Measurements from ENCODE around the gene RIMS3.

RIMS3 gene

DNA sequence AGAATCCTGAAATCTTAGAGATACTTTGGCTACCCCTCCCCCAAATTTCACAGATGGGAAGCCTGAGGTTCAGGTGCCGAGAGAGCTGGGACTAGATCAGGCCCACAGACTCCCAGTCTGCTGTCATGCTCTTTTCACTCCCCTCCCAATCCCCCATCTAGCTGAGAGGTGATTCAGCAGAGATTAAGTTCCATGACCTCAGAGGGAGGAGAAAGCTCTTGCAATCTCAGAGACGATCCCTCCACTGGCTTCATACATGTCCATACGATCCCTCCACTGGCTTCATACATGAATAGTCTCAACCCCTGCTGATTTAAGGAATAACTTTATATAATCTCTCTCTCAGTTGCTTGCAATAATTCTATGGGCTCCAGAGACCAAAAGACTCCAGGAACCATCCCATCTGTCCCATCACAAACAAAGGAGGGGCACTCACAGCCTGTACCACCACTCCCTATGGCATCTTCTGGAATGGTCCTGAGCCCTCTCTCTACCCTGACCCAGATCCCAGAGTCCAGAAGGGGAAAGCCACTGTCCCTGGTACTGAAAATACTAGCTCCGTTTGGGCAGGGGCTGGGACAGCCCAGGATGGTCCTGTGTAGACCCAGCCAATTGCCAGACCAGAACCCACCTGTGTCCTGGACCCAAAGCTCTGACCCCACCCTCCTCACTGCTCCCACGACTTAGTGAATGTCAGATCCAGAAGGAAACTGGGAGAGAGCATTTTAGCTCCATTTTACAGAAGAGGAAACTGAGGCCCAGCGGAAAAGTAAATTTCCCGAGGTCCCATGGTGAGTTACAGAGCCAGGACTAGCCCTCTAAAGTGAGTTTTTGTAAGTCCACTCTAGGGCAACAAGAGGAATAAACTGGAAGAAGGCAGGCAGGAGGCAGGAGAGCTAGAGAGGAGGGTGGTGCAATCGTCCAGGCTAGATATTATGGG is 27.1 kb downstream of the RIMS3 start:
- no peaks in the 10 kb centered on the region for H4K20me1 ChIP-seq (ENCODE audit: insufficient read depth, low read length)

DNA sequence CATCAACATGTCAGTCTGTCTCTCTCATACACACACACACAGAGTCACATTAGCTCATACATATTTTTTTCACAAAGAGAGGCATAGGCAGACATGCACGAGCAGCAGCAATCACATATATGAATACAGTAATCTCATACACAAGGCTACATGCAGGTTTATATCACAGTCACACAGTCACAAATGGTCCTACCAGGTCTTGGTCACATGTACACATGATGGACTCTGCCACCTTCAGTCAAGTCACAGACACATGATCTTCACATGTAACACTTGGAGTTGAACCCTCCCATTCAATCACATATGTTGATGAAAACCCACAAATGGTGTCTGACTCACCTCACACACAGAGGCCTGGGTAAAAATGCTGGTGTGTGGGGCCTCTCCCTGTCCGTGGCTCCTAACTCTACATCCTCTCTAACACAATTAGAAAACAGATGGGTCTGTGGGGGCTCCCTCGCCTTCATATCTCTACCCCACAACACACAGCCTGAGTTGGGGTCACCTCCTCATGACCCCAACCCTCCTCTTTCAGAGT is 27.9 kb downstream of the RIMS3 start:
- Histone ChIP-seq H3K4me1 (ENCODE audit: low read length) (peaks cover 28% of the 10 kb centered on the region), H3K9me3 (ENCODE audit: insufficient read depth, low read length) (no peaks in the 10 kb centered on the region), H3K4me2 (ENCODE audit: low read length) (no peak overlapping the region), H3K4me3 (ENCODE audit: low read length) (no peak overlapping the region), H2AFZ (ENCODE audit: low read depth, low read length) (no peak overlapping the region), H3K27ac (ENCODE audit: low read length) (no peak overlapping the region), H4K20me1 (ENCODE audit: insufficient read depth, low read length) (no peaks in the 10 kb centered on the region), H3K27me3 (ENCODE audit: low read depth, low read length) (no peaks in the 10 kb centered on the region), H3K9ac (ENCODE audit: low read length) (no peak overlapping the region), H3K79me2 (ENCODE audit: low read length) (no peaks in the 10 kb centered on the region), H3K36me3 (replicated peaks; ENCODE audit: low read depth, low read length) (no peaks in the 10 kb centered on the region)
- no peak for TF ChIP-seq EZH2phosphoT487 (IDR thresholded peaks at IDR 0.05; ENCODE audit: low read depth)
- TF ChIP-seq, protein P1, sequence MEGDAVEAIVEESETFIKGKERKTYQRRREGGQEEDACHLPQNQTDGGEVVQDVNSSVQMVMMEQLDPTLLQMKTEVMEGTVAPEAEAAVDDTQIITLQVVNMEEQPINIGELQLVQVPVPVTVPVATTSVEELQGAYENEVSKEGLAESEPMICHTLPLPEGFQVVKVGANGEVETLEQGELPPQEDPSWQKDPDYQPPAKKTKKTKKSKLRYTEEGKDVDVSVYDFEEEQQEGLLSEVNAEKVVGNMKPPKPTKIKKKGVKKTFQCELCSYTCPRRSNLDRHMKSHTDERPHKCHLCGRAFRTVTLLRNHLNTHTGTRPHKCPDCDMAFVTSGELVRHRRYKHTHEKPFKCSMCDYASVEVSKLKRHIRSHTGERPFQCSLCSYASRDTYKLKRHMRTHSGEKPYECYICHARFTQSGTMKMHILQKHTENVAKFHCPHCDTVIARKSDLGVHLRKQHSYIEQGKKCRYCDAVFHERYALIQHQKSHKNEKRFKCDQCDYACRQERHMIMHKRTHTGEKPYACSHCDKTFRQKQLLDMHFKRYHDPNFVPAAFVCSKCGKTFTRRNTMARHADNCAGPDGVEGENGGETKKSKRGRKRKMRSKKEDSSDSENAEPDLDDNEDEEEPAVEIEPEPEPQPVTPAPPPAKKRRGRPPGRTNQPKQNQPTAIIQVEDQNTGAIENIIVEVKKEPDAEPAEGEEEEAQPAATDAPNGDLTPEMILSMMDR (IDR thresholded peaks at IDR 0.05; ENCODE audit: low read depth, low read length) = no peak

More for the DNA sequence above, 27.1 kb downstream of the RIMS3 start:
- Histone ChIP-seq H2AFZ (ENCODE audit: low read depth, low read length) (no peak overlapping the region), H3K36me3 (replicated peaks; ENCODE audit: low read depth, low read length) (no peaks in the 10 kb centered on the region), H3K79me2 (ENCODE audit: low read length) (no peaks in the 10 kb centered on the region), H3K27me3 (ENCODE audit: low read depth, low read length) (no peaks in the 10 kb centered on the region), H3K4me1 (ENCODE audit: low read length) (peaks cover 25% of the 10 kb centered on the region), H3K27ac (ENCODE audit: low read length) (no peak overlapping the region), H3K4me2 (ENCODE audit: low read length) (no peak overlapping the region), H3K4me3 (ENCODE audit: low read length) (no peak overlapping the region), H3K9ac (ENCODE audit: low read length) (no peak overlapping the region), H3K9me3 (ENCODE audit: insufficient read depth, low read length) (no peaks in the 10 kb centered on the region)
- TF ChIP-seq EZH2phosphoT487 (IDR thresholded peaks at IDR 0.05; ENCODE audit: low read depth) = no peak
- TF ChIP-seq, protein P1 (IDR thresholded peaks at IDR 0.05; ENCODE audit: low read depth, low read length) = no peak

DNA sequence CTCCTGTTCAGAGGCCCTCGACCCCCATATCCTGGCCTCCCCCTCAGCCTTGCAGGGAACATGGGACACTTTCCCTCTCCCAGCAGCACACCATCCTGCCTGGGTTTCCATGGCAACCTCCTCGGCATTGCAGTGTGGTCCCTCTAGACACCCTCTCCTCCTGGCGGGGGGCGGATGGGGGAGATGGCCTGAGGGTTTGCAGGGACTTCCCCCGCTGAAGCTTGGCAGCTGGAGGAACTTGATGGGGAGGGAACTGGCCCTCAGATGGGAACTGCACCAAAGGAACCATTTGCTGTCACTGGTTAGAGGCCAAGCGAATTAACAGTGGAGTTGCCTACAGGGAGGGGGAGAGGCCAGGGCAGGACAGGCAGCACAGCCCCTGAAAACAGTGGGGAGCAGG is 28.7 kb downstream of the RIMS3 start:
- Histone ChIP-seq H3K4me2 (ENCODE audit: low read length) (peak overlapping the region; percentile 48), H3K9ac (ENCODE audit: low read length) (no peak overlapping the region; the same call in 1 of the 2 replicates)

More for the DNA sequence above, 28.7 kb downstream of the RIMS3 start:
- TF ChIP-seq EZH2phosphoT487 (IDR thresholded peaks at IDR 0.05; ENCODE audit: low read depth) = no peak
- TF ChIP-seq, protein P1 (IDR thresholded peaks at IDR 0.05; ENCODE audit: low read depth, low read length) = no peak
- H3K27me3 ChIP-seq (ENCODE audit: low read depth, low read length) = no peaks in the 10 kb centered on the region
- peaks cover 28% of the 10 kb centered on the region for H3K4me1 ChIP-seq (ENCODE audit: low read length)
- H3K9me3 ChIP-seq (ENCODE audit: insufficient read depth, low read length) = no peaks in the 10 kb centered on the region
- no peak overlapping the region for H2AFZ ChIP-seq (ENCODE audit: low read depth, low read length)
- no peak overlapping the region for H3K27ac ChIP-seq (ENCODE audit: low read length)
- no peak overlapping the region for H3K4me3 ChIP-seq (ENCODE audit: low read length)
- no peaks in the 10 kb centered on the region for H3K36me3 ChIP-seq (replicated peaks; ENCODE audit: low read depth, low read length)
- no peaks in the 10 kb centered on the region for H4K20me1 ChIP-seq (ENCODE audit: insufficient read depth, low read length)
- no peaks in the 10 kb centered on the region for H3K79me2 ChIP-seq (ENCODE audit: low read length)
